Hepatocyte (in vitro differentiated cells): Measurements from ENCODE around the gene STX4.

Experiments used
- EZH2phosphoT487 ChIP-seq: fragments of 200-600 bp; sonication (generic); IDR thresholded peaks from one replicate; pipeline ENCODE4 v1.6.1; 2018; ENCODE audit warnings: antibody characterized with exemption, mild to moderate bottlenecking, low read depth, moderate library complexity; ENCODE audit not compliant: unreplicated experiment, severe bottlenecking
- TF ChIP-seq, protein P1 (sequence below): fragments of 200-600 bp; sonication (generic); IDR thresholded peaks from 2 replicates; pipeline ENCODE4 v1.5.1; 2016; ENCODE audit warnings: antibody characterized with exemption, mild to moderate bottlenecking; ENCODE audit not compliant: poor library complexity

DNA sequence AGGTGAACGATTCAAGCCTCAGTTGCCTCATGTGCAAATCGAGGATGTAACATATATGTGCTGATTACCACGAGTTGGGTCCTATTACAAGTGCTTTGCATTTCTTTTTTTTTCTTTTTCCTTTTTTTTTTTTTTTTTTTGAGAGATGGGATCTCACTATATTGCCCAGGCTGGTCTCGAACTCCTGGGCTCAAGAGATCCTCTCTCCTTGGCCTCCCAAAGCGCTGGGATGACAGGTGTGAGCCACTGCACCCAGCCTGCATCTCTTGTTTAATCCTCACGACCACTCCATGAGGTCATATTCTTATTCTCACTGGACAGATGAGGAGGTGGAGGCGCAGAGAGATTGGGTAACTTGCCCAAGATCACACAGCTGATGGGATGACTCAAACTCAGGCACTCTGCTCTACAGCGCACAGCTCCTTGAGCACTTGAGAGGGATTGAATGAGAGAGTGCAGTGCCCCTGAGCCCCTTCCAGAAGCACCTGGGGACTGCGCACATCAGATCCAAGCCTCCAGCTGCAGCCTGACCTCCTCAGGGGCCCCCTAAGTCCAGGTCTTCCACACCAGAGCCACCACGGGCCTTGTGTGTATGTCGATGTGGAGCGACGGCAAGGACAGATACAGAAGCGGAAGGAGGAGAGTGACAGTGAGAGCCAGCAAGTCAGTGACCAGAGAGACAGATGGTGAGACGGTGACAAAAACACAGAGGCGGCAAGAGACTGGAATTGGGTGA, 27.8 kb upstream of the STX4 start:
- TF ChIP-seq, protein P1, sequence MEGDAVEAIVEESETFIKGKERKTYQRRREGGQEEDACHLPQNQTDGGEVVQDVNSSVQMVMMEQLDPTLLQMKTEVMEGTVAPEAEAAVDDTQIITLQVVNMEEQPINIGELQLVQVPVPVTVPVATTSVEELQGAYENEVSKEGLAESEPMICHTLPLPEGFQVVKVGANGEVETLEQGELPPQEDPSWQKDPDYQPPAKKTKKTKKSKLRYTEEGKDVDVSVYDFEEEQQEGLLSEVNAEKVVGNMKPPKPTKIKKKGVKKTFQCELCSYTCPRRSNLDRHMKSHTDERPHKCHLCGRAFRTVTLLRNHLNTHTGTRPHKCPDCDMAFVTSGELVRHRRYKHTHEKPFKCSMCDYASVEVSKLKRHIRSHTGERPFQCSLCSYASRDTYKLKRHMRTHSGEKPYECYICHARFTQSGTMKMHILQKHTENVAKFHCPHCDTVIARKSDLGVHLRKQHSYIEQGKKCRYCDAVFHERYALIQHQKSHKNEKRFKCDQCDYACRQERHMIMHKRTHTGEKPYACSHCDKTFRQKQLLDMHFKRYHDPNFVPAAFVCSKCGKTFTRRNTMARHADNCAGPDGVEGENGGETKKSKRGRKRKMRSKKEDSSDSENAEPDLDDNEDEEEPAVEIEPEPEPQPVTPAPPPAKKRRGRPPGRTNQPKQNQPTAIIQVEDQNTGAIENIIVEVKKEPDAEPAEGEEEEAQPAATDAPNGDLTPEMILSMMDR, result no peak
- TF ChIP-seq EZH2phosphoT487, result no peak
